HepG2 (cell line): ENCODE measurements around the gene ACP1. TPM values are rescaled to one million over a fixed set of nuclear protein-coding genes. Genes with fewer than 3 reads are reported as not detected.
A peak's percentile ranks its signal among the peaks of the same experiment; 100 is the strongest.

ENCODE experiments used
- ATAC-seq: fragments of 200-7000 bp; cut with Tn5 transposase; 3 replicates; pipeline ENCODE4 v1.9.1; 2020; ENCODE audit warnings: mild to moderate bottlenecking, moderate library complexity
- BruUV-seq: library from RNA; stranded (reverse); fragments of 400-500 nt; replicated peaks from 2 replicates; lab custom pipeline; 2021; lab: Mats Ljungman, UMichigan
- CTCF ChIA-PET: fragments of 300-600 bp; formaldehyde crosslinking; extraction: SDS; loops from one replicate; lab custom pipeline; 2021; ENCODE audit warnings: low total read pairs, inconsistent platforms, low intra/inter-chr PET ratio; lab: Yijun Ruan, JAX
- POLR2A ChIA-PET: fragments of 350-600 bp; sonication (Branson Sonifier 250); formaldehyde crosslinking; loops from one replicate; lab custom pipeline; 2020; ENCODE audit warnings: antibody characterized with exemption, inconsistent platforms; lab: Yijun Ruan, JAX
- DNase-seq: peaks from one replicate; pipeline ENCODE4 v3.0.0-alpha.2; 2015; ENCODE audit warnings: low spot score
- FAIRE-seq: peaks from 3 replicates; lab custom pipeline; 2011; peaks lifted over from hg19 to GRCh38; lab: Jason Lieb, UNC
- H2AFZ ChIP-seq: one replicate; pipeline ENCODE4 v1.6.1; 2011; ENCODE audit warnings: low read length, inconsistent platforms
- H3K27ac ChIP-seq: fragments of 300-600 bp; 3 replicates; pipeline ENCODE4 v1.8.0; 2011; ENCODE audit warnings: mixed run types, mild to moderate bottlenecking, mixed read lengths, low read length, inconsistent platforms; ENCODE audit not compliant: insufficient read depth; ENCODE audit errors: extremely low read length
- H3K27me3 ChIP-seq, 2 experiments: fragments of 200-600 bp in 1 of 2; 2 replicates in 1 of 2; 3 replicates in 1 of 2; pipeline versions ENCODE4 v1.6.0 to v1.8.0; 2011; ENCODE audit warnings: low read length in 2 of 2, mild to moderate bottlenecking in 2 of 2, moderate library complexity in 2 of 2, inconsistent platforms in 1 of 2; ENCODE audit not compliant: insufficient read depth in 2 of 2, control insufficient read depth in 1 of 2
- H3K36me3 ChIP-seq, 2 experiments: fragments of 200-600 bp in 1 of 2; replicated peaks in 1 of 2; 2 replicates in 1 of 2; 3 replicates in 1 of 2; pipeline versions ENCODE4 v1.5.1 to v1.8.0; 2011; ENCODE audit warnings: low read length in 2 of 2, inconsistent platforms in 1 of 2; ENCODE audit not compliant: insufficient read depth in 2 of 2, control insufficient read depth in 1 of 2
- H3K4me1 ChIP-seq: 2 replicates; pipeline ENCODE4 v1.5.1; 2012; ENCODE audit warnings: low read length, inconsistent platforms; ENCODE audit not compliant: insufficient read depth
- H3K4me2 ChIP-seq: 2 replicates; pipeline ENCODE4 v1.6.0; 2011; ENCODE audit warnings: low read depth, low read length, inconsistent platforms
- H3K4me3 ChIP-seq, 3 experiments: fragments of 200-600 bp in 1 of 3; sonication (generic), shearing (Covaris generic) in 1 of 3; replicated peaks in 1 of 3; 2 replicates each; pipeline ENCODE4 v1.5.1; 2011 to 2016; ENCODE audit warnings: low read length in 3 of 3, inconsistent platforms in 2 of 3, low read depth in 2 of 3, mild to moderate bottlenecking in 2 of 3, control low read depth in 1 of 3, mixed read lengths in 1 of 3; ENCODE audit not compliant: insufficient read depth in 1 of 3
- H3K79me2 ChIP-seq: one replicate; pipeline ENCODE4 v1.6.1; 2011; ENCODE audit warnings: low read length, inconsistent platforms; ENCODE audit not compliant: insufficient read depth
- H3K9ac ChIP-seq: 2 replicates; pipeline ENCODE4 v1.6.0; 2011; ENCODE audit warnings: mild to moderate bottlenecking, low read depth, low read length, inconsistent platforms; ENCODE audit not compliant: insufficient read depth
- H3K9me3 ChIP-seq: 2 replicates; pipeline ENCODE4 v1.5.1; 2012; ENCODE audit warnings: mild to moderate bottlenecking, low read length
- H4K20me1 ChIP-seq: 2 replicates; pipeline ENCODE4 v1.6.0; 2011; ENCODE audit warnings: inconsistent platforms, mild to moderate bottlenecking, low read length, moderate library complexity; ENCODE audit not compliant: insufficient read depth
- KLF6 ChIP-seq: IDR thresholded peaks from 2 replicates; pipeline ENCODE4 v1.8.0; 2016; ENCODE audit warnings: missing biosample characterization, missing genetic modification reagents
- MTA1 ChIP-seq: sonication (generic); formaldehyde crosslinking; IDR thresholded peaks from 2 replicates; pipeline ENCODE4 v1.4.0; 2020; ENCODE audit warnings: missing genetic modification reagents, mild to moderate bottlenecking, borderline replicate concordance
- ZBTB2 ChIP-seq: sonication (generic); formaldehyde crosslinking; IDR thresholded peaks from 2 replicates; pipeline ENCODE4 v1.8.0; 2022; ENCODE audit warnings: low read depth, missing genetic modification reagents
- ZBTB38 ChIP-seq: sonication (generic); formaldehyde crosslinking; IDR thresholded peaks from 2 replicates; pipeline ENCODE4 v1.5.1; 2020; ENCODE audit warnings: mild to moderate bottlenecking, missing genetic modification reagents
- ZNF644 ChIP-seq: IDR thresholded peaks from 2 replicates; pipeline ENCODE4 v1.6.1; 2016; ENCODE audit warnings: low read depth
- WGBS: methylation state at CpG from one replicate; pipeline ENCODE4 v1.1.6; 2017; ENCODE audit warnings: low lambda C conversion rate; 5-methylcytosine and 5-hydroxymethylcytosine counted together
- in situ Hi-C: cut with HindIII; loops from 2 replicates; pipeline ENCODE4 v1.10.0; 2017; ENCODE audit warnings: low pct_unique_long_range_greater_than_20kb; ENCODE audit not compliant: extremely low pct_ligation_motif_present
- intact Hi-C: fragments of 100-400 bp; cut with micrococcal nuclease; formaldehyde crosslinking; loops from one replicate; pipeline ENCODE4 v1.10.0; 2022; ENCODE audit not compliant: unreplicated experiment
- polyA plus RNA-seq, 8 experiments: library from polyadenylated mRNA; depleted of rRNA in 3 of 8; stranded (reverse) in 7 of 8; unstranded in 1 of 8; fragments of >200 nt; fragmentation: Illumina TruSeq in 4 of 8; extraction: Trizol in 4 of 8; gene quantifications; 2 replicates each; pipeline versions ENCODE4 v1.2.1 to v1.2.3, GENCODE V29; 2011 to 2016; ENCODE audit warnings: low read depth in 4 of 8, missing spikeins in 1 of 8, mixed read lengths in 1 of 8; ENCODE audit not compliant: insufficient read depth in 1 of 8
- total RNA-seq, 5 experiments: library from RNA; depleted of rRNA; stranded (reverse); fragments of >200 nt; fragmentation: Illumina TruSeq; extraction: Trizol; gene quantifications; 2 replicates each; pipeline ENCODE4 v1.2.3, GENCODE V29; 2016; ENCODE audit warnings: low read depth in 1 of 5

Gene ACP1
- total and polyA plus RNA-seq, 2 of the 13 experiments (the other 11 are each of a cell fraction or from before 2014, with no cell fraction given): 246 to 348 TPM

- TF ChIP-seq KLF6 (CRISPR knock-in tag): no peak
These were observed 20.8 kb downstream of the ACP1 start (continued) for GRCh38 chr2:285531-285930.

DNA sequence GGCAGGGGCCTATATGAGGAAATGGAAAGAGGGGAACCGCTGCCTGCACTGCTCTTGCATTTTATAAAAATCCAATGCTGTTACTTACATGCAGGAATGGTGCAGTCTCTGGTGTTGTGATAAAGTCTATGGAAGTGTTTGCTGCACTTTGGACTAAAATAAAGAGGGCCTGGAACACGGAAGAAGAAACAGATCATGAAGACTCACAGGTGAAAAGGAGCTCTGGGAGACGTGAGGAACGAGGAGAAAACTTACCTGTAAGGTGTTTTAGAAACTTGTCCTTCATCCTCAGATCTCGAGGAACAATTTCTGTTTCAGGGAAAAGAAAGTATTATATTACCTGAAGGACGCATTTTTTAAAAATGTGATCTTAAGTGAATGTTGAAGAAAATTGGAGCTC lies 21.3 kb downstream of the ACP1 start:
- in situ Hi-C loops: loop anchor here (5.0 kb wide), 1 partner anchor 39 kb away; no protein-coding TSS in a partner anchor
- intact Hi-C loops: no loop called here
- no peak for FAIRE-seq
- POLR2A ChIA-PET: interaction anchor here (1.0 to 1.9 kb wide), 2 partner anchors 22 to 111 kb away, joined by 3 to 7 read pairs; partner anchors contain the start of gene ACP1
- H3K9ac ChIP-seq: no peak overlapping the region
- no peak for DNase-seq
- H3K4me2 ChIP-seq: no peak overlapping the region
- no peak overlapping the region for H3K27ac ChIP-seq
- H3K9me3 ChIP-seq: no peaks in the 10 kb centered on the region
- H3K79me2 ChIP-seq: no peaks in the 10 kb centered on the region
- no peak for ATAC-seq
- H3K27me3 ChIP-seq: peaks cover 3 to 19% of the 10 kb centered on the region in 2 experiments
- no TSS peak for BruUV-seq
- peaks cover 4 to 13% of the 10 kb centered on the region in 2 experiments; a peak in 4 of 5 replicates for H3K36me3 ChIP-seq
- CTCF ChIA-PET: no interaction called here
- H3K4me3 ChIP-seq: no peak overlapping the region
- 81% methylated on average over 6 of the region's 6 CpGs for WGBS
- no peak for TF ChIP-seq ZNF644 (CRISPR knock-in tag)
- no peak for TF ChIP-seq MTA1 (CRISPR knock-in tag)
- no peak overlapping the region for H2AFZ ChIP-seq
- no peaks in the 10 kb centered on the region for H4K20me1 ChIP-seq
- H3K4me1 ChIP-seq: peaks cover 10% of the 10 kb centered on the region

- intact Hi-C loops (no loop called here), in situ Hi-C loops (loop anchor here (5.0 kb wide), 1 partner anchor 40 kb away; no protein-coding TSS in a partner anchor)
- FAIRE-seq (no peak), DNase-seq (no peak), ATAC-seq (peak; percentile 3)
- H3K27ac ChIP-seq: no peak overlapping the region
- ChIA-PET CTCF (no interaction called here), POLR2A (interaction anchor here (1.8 to 1.9 kb wide), 2 partner anchors 25 to 111 kb away, joined by 7 to 8 read pairs; no protein-coding TSS in a partner anchor)
- WGBS: 86% methylated on average over 20 of the region's 20 CpGs
- peaks cover 3 to 19% of the 10 kb centered on the region in 2 experiments for H3K27me3 ChIP-seq
- H3K9ac ChIP-seq: no peak overlapping the region
- no peak overlapping the region for H3K4me2 ChIP-seq
- BruUV-seq: no TSS peak
- peaks cover 3 to 5% of the 10 kb centered on the region in 2 experiments; a peak in 4 of 5 replicates for H3K36me3 ChIP-seq
- TF ChIP-seq ZBTB2 (CRISPR knock-in tag): no peak
- TF ChIP-seq ZBTB38 (CRISPR knock-in tag): peak; percentile 26; the same call in 1 of the 2 replicates
- no peaks in the 10 kb centered on the region for H4K20me1 ChIP-seq
- no peak overlapping the region for H3K4me3 ChIP-seq
- H2AFZ ChIP-seq: no peak overlapping the region
- H3K9me3 ChIP-seq: no peaks in the 10 kb centered on the region
- H3K79me2 ChIP-seq: no peaks in the 10 kb centered on the region
- peaks cover 10% of the 10 kb centered on the region for H3K4me1 ChIP-seq
These were observed 22.1 kb downstream of the ACP1 start for GRCh38 chr2:286774-287392.
